Measurements from ENCODE around the gene FGA.

DNA sequence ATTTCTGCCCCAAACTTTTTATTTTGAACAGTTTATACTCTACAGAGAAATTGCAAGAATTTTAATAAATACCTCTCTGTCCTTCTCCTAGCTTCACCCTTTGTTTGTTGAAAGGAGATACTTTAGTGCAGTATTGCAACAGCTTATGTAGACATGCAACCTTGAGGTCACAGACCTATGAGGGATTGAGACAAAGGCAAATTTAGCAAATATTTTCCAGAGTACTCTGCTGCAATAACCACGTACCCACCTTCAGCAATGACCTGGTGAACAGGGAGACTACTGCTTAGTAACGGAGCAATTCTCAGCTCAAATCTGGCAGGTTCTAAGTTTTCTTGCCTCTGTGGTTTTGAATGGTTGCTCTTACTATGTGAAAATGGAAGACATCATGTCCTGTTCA, 13.2 kb downstream of the FGA start:
- TF ChIP-seq, protein P1, sequence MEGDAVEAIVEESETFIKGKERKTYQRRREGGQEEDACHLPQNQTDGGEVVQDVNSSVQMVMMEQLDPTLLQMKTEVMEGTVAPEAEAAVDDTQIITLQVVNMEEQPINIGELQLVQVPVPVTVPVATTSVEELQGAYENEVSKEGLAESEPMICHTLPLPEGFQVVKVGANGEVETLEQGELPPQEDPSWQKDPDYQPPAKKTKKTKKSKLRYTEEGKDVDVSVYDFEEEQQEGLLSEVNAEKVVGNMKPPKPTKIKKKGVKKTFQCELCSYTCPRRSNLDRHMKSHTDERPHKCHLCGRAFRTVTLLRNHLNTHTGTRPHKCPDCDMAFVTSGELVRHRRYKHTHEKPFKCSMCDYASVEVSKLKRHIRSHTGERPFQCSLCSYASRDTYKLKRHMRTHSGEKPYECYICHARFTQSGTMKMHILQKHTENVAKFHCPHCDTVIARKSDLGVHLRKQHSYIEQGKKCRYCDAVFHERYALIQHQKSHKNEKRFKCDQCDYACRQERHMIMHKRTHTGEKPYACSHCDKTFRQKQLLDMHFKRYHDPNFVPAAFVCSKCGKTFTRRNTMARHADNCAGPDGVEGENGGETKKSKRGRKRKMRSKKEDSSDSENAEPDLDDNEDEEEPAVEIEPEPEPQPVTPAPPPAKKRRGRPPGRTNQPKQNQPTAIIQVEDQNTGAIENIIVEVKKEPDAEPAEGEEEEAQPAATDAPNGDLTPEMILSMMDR (IDR thresholded peaks at IDR 0.05), result no peak
- TF ChIP-seq POLR2AphosphoS5 (IDR thresholded peaks at IDR 0.05; ENCODE audit: low read depth, low read length) (no peak), RAD21 (IDR thresholded peaks at IDR 0.05; ENCODE audit: low read length) (no peak)
